H9 (cell line): ENCODE measurements around the gene L1TD1. TPM values are rescaled to one million over a fixed set of nuclear protein-coding genes. Genes with fewer than 3 reads are reported as not detected.

ENCODE experiments used
- DNase-seq: peaks from one replicate; pipeline ENCODE4 v3.0.0-alpha.2; 2017
- H2AFZ ChIP-seq: one replicate; pipeline ENCODE4 v1.6.1; 2013; ENCODE audit warnings: mild to moderate bottlenecking, low read length, control low read depth, moderate library complexity
- H2AK5ac ChIP-seq: 2 replicates; pipeline ENCODE4 v1.6.1; 2013; ENCODE audit warnings: low read length, control low read depth, mixed read lengths; ENCODE audit not compliant: insufficient read length
- H2BK120ac ChIP-seq: one replicate; pipeline ENCODE4 v1.6.1; 2013; ENCODE audit warnings: low read depth, mild to moderate bottlenecking, low read length, control low read depth, inconsistent platforms; ENCODE audit not compliant: poor library complexity, severe bottlenecking
- H2BK12ac ChIP-seq: 2 replicates; pipeline ENCODE4 v1.6.1; 2013; ENCODE audit warnings: low read length, control low read depth, mixed read lengths, low read depth; ENCODE audit not compliant: insufficient read length
- H2BK15ac ChIP-seq: 2 replicates; pipeline ENCODE4 v1.6.1; 2013; ENCODE audit warnings: low read depth, low read length, control low read depth
- H2BK20ac ChIP-seq: one replicate; pipeline ENCODE4 v1.6.1; 2013; ENCODE audit warnings: low read depth, mild to moderate bottlenecking, low read length, control low read depth, inconsistent platforms; ENCODE audit not compliant: poor library complexity, severe bottlenecking
- H2BK5ac ChIP-seq: 2 replicates; pipeline ENCODE4 v1.6.1; 2013; ENCODE audit warnings: low read length, control low read depth, mixed read lengths; ENCODE audit not compliant: insufficient read length
- H3K14ac ChIP-seq: 2 replicates; pipeline ENCODE4 v1.6.1; 2013; ENCODE audit warnings: low read length, control low read depth; ENCODE audit not compliant: insufficient read depth
- H3K18ac ChIP-seq: 2 replicates; pipeline ENCODE4 v1.6.1; 2013; ENCODE audit warnings: low read depth, mild to moderate bottlenecking, mixed read lengths, low read length, control low read depth; ENCODE audit not compliant: insufficient read length
- H3K23ac ChIP-seq: 2 replicates; pipeline ENCODE4 v1.6.1; 2013; ENCODE audit warnings: low read length, control low read depth, mixed read lengths, low read depth; ENCODE audit not compliant: insufficient read length
- H3K23me2 ChIP-seq: 2 replicates; pipeline ENCODE4 v1.6.1; 2013; ENCODE audit warnings: low read depth, mild to moderate bottlenecking, mixed read lengths, low read length, control low read depth; ENCODE audit not compliant: insufficient read length, poor library complexity, severe bottlenecking
- H3K27ac ChIP-seq: 2 replicates; pipeline ENCODE4 v1.5.1; 2013; ENCODE audit warnings: low read length, control low read depth, mixed read lengths, low read depth; ENCODE audit not compliant: insufficient read length
- H3K27me3 ChIP-seq: 2 replicates; pipeline ENCODE4 v1.6.1; 2013; ENCODE audit warnings: low read length, control low read depth, inconsistent platforms; ENCODE audit not compliant: insufficient read depth
- H3K4ac ChIP-seq: 2 replicates; pipeline ENCODE4 v1.6.1; 2013; ENCODE audit warnings: low read depth, mild to moderate bottlenecking, control low read depth, inconsistent platforms, low read length, moderate library complexity
- H3K4me1 ChIP-seq: 2 replicates; pipeline ENCODE4 v1.6.1; 2013; ENCODE audit warnings: low read length, control low read depth, inconsistent platforms; ENCODE audit not compliant: insufficient read depth
- H3K4me2 ChIP-seq: 2 replicates; pipeline ENCODE4 v1.6.1; 2013; ENCODE audit warnings: low read length, control low read depth, mixed read lengths; ENCODE audit not compliant: insufficient read length, insufficient read depth
- H3K56ac ChIP-seq: 2 replicates; pipeline ENCODE4 v1.6.1; 2013; ENCODE audit warnings: low read depth, mild to moderate bottlenecking, mixed read lengths, low read length, control low read depth; ENCODE audit not compliant: insufficient read length
- H3K79me1 ChIP-seq: 2 replicates; pipeline ENCODE4 v1.6.1; 2013; ENCODE audit warnings: low read depth, mild to moderate bottlenecking, moderate library complexity, low read length, control low read depth, inconsistent platforms; ENCODE audit not compliant: insufficient read depth, poor library complexity, severe bottlenecking
- H3K79me2 ChIP-seq: 2 replicates; pipeline ENCODE4 v1.6.1; 2013; ENCODE audit warnings: low read length, control low read depth, inconsistent platforms; ENCODE audit not compliant: insufficient read depth
- H3K9ac ChIP-seq: 2 replicates; pipeline ENCODE4 v1.6.1; 2013; ENCODE audit warnings: low read length, control low read depth, mixed read lengths; ENCODE audit not compliant: insufficient read length; ENCODE audit errors: extremely low read depth
- H3K9me3 ChIP-seq: one replicate; pipeline ENCODE4 v1.6.1; 2013; ENCODE audit warnings: low read depth, low read length, inconsistent platforms; ENCODE audit not compliant: control insufficient read depth
- H3T11ph ChIP-seq: one replicate; pipeline ENCODE4 v1.6.1; 2013; ENCODE audit warnings: mild to moderate bottlenecking, low read length, control low read depth, inconsistent platforms
- H4K20me1 ChIP-seq: one replicate; pipeline ENCODE4 v1.6.1; 2013; ENCODE audit not compliant: control insufficient read depth, insufficient read length, insufficient read depth
- H4K5ac ChIP-seq: 2 replicates; pipeline ENCODE4 v1.6.1; 2013; ENCODE audit warnings: low read depth, mild to moderate bottlenecking, mixed read lengths, low read length, control low read depth; ENCODE audit not compliant: insufficient read length
- H4K8ac ChIP-seq: replicated peaks from 2 replicates; pipeline ENCODE4 v1.6.1; 2013; ENCODE audit warnings: low read length, control low read depth, mixed read lengths, low read depth; ENCODE audit not compliant: insufficient read length
- H4K91ac ChIP-seq: 2 replicates; pipeline ENCODE4 v1.6.1; 2013; ENCODE audit warnings: low read depth, mild to moderate bottlenecking, moderate library complexity, mixed read lengths, low read length, control low read depth; ENCODE audit not compliant: insufficient read length
- H3K27ac Mint-ChIP-seq, 3 experiments: 2 replicates in 2 of 3; 3 replicates in 1 of 3; pipeline ENCODE4 v1.8.0; 2020 to 2021; ENCODE audit warnings: mixed read lengths in 3 of 3, mild to moderate bottlenecking in 1 of 3, moderate library complexity in 1 of 3
- H3K27me3 Mint-ChIP-seq: 2 replicates; pipeline ENCODE4 v1.8.0; 2021; ENCODE audit warnings: low read depth, mild to moderate bottlenecking, moderate library complexity, mixed read lengths
- H3K36me3 Mint-ChIP-seq, 3 experiments: 2 replicates in 2 of 3; 3 replicates in 1 of 3; pipeline ENCODE4 v1.8.0; 2020 to 2021; ENCODE audit warnings: low read depth in 3 of 3, mixed read lengths in 3 of 3; ENCODE audit not compliant: insufficient read depth in 1 of 3
- H3K4me1 Mint-ChIP-seq, 2 experiments: 2 replicates each; pipeline ENCODE4 v1.8.0; 2020; ENCODE audit warnings: mixed read lengths in 2 of 2
- H3K4me3 Mint-ChIP-seq, 2 experiments: 2 replicates in 1 of 2; 3 replicates in 1 of 2; pipeline ENCODE4 v1.8.0; 2020 to 2021; ENCODE audit warnings: mild to moderate bottlenecking in 2 of 2, mixed read lengths in 2 of 2, moderate library complexity in 1 of 2
- H3K9me3 Mint-ChIP-seq, 2 experiments: 2 replicates in 1 of 2; 3 replicates in 1 of 2; pipeline ENCODE4 v1.8.0; 2020; ENCODE audit warnings: mild to moderate bottlenecking in 2 of 2, mixed read lengths in 2 of 2, moderate library complexity in 1 of 2
- CTCF ChIP-seq: fragments of 200-600 bp; sonication (generic); conservative IDR thresholded peaks from 3 replicates; pipeline ENCODE4 v1.8.0; 2021; ENCODE audit warnings: antibody characterized with exemption, mild to moderate bottlenecking
- WGBS: extraction: QIAGEN DNeasy Blood & Tissue Kit; methylation state at CpG from one replicate; pipeline ENCODE4 v1.1.7; 2013; ENCODE audit warnings: missing lambda C conversion rate, low lambda C conversion rate, mixed read lengths; ENCODE audit not compliant: insufficient read length; ENCODE audit errors: extremely low coverage; 5-methylcytosine and 5-hydroxymethylcytosine counted together
- total RNA-seq: library from RNA; stranded (reverse); gene quantifications from 2 replicates; pipeline ENCODE4 v1.2.1, GENCODE V29; 2021

The L1TD1 gene
- total RNA-seq, 1 experiment from 2014 or later = 422 TPM

- Histone ChIP-seq H4K20me1 (no peaks in the 10 kb centered on the region), H3K14ac (no peak overlapping the region), H2AK5ac (no peak overlapping the region), H3K79me1 (no peaks in the 10 kb centered on the region), H3K9ac (no peak overlapping the region), H3K4ac (no peak overlapping the region), H3T11ph (no peak overlapping the region), H2BK20ac (no peak overlapping the region), H3K27me3 (no peaks in the 10 kb centered on the region), H2BK5ac (no peak overlapping the region), H3K4me1 (peaks cover 4% of the 10 kb centered on the region; the same call in 1 of the 2 replicates), H2BK15ac (no peak overlapping the region), H3K27ac (no peak overlapping the region), H2AFZ (no peak overlapping the region), H4K5ac (no peak overlapping the region), H4K8ac (no peak overlapping the region), H3K4me2 (no peak overlapping the region), H3K9me3 (no peaks in the 10 kb centered on the region), H3K23me2 (peaks cover 4% of the 10 kb centered on the region), H3K56ac (no peak overlapping the region), H3K18ac (no peak overlapping the region), H2BK12ac (no peak overlapping the region), H3K23ac (no peak overlapping the region), H4K91ac (no peak overlapping the region), H3K79me2 (no peaks in the 10 kb centered on the region), H2BK120ac (no peak overlapping the region)
- WGBS = no CpG with 5 or more reads among the region's 5 CpGs
- no peaks in the 10 kb centered on the region for H3K27me3 Mint-ChIP-seq
- no peak for DNase-seq
- TF ChIP-seq CTCF = no peak
- peaks cover 46 to 53% of the 10 kb centered on the region in 2 experiments for H3K4me1 Mint-ChIP-seq
- H3K4me3 Mint-ChIP-seq = no peak overlapping the region
- no peaks in the 10 kb centered on the region for H3K9me3 Mint-ChIP-seq
- peak overlapping the region in 2 of 3 experiments; percentile 6 to 55; a peak in 1 of 7 replicates for H3K27ac Mint-ChIP-seq
- H3K36me3 Mint-ChIP-seq = peaks cover 17 to 34% (median 29%) of the 10 kb centered on the region in 3 experiments
Measured at GRCh38 chr1:62230718-62231117, 36.1 kb downstream of the L1TD1 start.
